NCI-H187 treated with DMSO at 0.1 percent for 48 hours (cell line): ENCODE data around the gene HNRNPF.
"Not testable (repeated sequence)": the region's sequence is repeated elsewhere in the genome, so short reads cannot be mapped to it uniquely, and the experiment has no call there.

Experiments
- DNase-seq: peaks from one replicate; lab custom pipeline; 2025; lab: John Stamatoyannopoulos, UW

HNRNPF gene, protein sequence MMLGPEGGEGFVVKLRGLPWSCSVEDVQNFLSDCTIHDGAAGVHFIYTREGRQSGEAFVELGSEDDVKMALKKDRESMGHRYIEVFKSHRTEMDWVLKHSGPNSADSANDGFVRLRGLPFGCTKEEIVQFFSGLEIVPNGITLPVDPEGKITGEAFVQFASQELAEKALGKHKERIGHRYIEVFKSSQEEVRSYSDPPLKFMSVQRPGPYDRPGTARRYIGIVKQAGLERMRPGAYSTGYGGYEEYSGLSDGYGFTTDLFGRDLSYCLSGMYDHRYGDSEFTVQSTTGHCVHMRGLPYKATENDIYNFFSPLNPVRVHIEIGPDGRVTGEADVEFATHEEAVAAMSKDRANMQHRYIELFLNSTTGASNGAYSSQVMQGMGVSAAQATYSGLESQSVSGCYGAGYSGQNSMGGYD

DNA sequence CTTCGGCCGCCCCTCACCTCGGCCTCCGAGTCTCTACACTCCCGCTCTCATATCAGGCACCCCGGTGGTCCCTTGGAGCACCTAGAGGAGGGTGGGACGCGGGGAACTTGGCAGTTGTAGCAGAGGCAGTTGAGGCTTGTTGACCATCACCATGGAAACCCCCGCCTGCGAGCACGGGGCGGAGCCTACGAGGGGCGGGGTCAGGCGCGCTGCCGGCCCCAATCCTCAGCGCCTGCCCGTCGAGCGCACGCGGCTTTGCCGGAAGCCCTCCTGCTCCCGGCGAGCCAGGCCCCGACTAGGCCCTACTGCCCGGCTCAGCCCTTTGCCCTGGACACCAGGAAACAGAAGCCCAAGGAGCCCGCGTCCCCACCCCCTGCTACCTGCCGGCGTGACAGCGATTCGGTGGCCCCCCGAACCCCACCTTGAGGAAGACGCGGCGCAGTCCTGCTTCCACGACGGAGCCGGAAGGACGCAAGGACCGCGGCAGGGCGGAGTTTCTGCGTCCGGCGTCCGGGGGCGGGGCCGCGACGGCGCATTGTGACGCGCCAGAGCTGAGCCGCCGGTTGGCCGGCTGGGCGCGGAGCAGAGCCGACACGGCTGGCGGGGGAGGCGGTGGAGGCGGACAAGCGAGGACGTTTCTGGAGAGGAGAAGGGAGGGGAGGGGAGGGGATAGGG is at the start of gene HNRNPF:
Gene HNRNPF (minus strand): TSS at position 477 of the 675 bp plus-strand sequence. CDS start 21,302 bp downstream, outside the sequence.
- peak; percentile 50 for DNase-seq

DNA sequence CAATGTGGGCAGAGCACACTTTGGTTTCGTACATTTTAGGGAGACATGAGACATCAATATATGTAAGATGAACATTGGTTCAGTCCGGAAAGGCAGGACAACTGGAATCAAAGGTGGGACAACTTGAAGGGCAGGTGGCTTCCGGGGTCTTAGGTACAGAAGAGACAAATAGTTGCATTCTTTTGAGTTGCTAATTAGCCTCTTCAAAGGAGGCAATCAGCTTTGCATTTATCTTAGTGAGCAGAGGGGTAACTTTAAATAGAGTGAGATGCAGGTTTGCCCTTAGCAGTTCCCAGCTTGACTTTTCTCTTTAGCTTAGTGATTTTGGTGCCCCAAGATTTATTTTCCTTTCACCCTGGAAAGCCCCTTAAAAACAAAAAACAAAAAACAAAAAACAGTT is 49.2 kb upstream of the HNRNPF start:
- no peak for DNase-seq

DNA sequence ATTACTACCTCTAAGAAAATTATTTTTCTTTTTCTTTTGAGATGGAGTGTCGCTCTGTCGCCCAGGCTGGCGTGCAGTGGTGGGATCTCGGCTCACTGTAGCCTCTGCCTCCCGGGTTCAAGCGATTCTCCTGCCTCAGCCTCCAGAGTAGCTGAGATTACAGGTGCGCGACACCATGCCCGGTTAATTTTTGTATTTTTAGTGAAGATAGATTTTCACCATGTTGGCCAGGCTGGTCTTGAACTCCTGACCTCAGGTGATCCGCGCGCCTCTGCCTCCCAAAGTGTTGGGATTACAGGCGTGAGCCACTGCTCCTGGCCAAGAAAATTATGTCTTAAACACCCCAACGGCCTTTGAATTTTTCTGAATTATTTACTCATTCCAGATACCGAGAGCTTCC is 47.6 kb upstream of the HNRNPF start:
- DNase-seq: not testable (repeated sequence)

DNA sequence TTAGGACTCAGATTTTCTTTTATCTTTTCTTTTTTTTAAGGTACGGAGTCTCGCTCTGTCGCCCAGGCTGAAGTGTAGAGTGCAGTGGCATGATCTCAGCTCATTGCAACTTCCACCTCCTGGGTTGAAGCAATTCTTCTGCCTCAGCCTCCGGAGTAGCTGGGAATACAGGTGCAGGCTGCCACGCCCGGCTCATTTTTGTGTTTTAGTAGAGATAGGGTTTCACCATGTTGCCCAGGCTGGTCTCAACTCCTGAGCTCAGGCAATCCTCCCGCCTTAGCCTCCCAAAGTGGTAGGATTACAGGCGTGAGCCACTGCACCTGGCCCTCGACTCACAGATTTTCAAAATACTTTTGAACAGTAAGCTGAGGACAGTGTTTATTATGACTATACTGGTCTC is 45.0 kb upstream of the HNRNPF start:
- DNase-seq: not testable (repeated sequence)

DNA sequence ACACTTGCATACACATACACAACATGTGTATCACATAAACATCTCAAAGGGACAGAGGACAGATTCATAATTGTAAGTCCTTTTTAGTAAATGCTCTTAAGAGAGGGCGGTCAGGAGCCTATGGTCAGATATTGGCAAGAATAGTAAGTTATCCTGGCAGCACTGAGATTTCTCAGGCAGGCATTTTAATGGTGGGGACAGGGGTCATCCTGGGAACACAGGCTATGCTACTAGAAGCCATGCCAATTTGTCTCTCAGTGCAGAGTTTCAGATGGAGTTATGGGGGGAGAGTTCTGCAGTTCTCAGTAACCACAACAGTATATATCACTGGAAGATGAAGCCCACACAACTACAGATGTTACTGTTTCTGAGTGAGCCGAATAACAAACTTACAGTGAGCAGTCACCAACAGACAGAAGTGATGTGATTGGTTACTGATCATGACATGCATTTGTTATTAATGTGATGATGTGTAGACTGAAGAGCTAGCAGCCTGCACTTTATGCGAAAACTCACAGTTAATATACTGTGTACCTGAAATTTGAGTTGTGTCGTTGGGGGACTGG is 44.4 kb upstream of the HNRNPF start:
- no peak for DNase-seq

DNA sequence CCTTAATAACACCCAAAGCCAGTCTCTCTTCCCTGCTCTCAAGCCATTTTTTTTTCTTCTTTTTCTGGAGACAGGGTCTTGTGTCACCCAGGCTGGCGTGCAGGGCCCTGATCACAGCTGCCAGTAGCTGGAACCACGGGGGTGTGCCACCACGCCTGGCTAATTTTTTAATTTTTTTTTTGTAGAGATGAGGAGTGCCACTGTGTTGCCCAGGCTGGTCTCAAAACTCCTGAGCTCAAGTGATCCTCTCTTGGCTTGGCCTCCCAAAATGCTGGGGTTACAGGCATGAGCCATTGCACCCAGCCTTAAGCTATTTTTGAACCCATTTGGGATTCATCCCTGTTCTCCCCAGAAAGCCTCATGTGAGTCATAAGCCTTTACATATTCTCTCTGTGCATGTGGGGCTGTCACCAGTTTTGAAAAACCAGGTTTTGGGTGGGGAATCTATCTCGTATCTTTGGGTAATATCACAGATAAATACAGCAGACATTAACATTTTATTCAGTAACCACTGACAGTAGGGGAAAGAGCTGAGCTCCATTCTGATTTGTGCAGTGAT is 43.4 kb upstream of the HNRNPF start:
- no peak for DNase-seq

DNA sequence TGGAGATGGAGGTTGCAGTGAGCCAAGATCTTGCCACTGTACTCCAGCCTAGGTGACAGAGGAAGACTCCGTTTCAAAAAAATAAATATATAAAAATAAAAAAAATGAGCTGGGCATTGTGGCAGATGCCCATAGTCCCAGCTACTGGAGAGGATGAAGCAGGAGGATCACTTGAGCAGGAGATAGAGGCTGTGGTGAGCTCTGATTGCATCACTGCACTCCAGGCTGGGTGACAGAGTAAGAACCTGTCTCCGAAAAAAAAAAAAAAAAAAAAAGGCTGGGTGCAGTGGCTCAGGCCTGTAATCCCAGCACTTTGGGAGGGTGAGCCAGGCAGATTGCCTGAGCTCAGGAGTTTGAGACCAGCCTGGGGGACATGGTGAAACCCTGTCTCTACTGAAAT is 39.8 kb upstream of the HNRNPF start:
- DNase-seq: no peak

DNA sequence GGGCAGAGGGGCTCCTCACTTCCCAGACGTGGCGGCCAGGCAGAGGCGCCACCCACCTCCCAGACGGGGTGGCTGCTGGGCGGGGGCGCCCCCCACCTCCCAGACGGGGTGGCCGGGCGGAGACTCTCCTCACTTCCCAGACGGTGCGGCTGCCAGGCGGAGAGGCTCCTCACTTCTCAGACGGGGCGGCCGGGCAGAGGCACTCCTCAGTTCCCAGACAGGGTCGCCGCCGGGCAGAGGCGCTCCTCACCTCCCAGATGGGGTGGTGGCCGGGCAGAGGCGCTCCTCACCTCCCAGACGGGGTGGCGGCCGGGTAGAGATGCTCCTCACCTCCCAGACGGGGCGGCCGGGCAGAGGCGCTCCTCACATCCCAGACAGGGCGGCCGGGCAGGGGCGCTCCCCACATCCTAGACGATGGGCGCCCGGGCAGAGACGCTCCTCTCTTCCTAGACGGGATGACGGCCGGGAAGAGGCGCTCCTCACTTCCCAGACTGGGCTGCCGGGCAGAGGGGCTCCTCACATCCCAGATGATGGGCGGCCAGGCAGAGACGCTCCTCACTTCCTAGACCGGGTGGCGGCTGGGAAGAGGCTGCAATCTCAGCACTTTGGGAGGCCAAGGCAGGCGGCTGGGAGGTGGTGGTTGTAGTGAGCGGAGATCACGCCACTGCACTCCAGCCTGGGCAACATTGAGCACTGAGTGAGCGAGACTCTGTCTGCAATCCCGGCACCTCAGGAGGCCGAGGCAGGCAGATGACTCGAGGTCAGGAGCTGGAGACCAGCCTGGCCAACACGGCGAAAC is 37.4 kb upstream of the HNRNPF start:
- not testable (repeated sequence) for DNase-seq

DNA sequence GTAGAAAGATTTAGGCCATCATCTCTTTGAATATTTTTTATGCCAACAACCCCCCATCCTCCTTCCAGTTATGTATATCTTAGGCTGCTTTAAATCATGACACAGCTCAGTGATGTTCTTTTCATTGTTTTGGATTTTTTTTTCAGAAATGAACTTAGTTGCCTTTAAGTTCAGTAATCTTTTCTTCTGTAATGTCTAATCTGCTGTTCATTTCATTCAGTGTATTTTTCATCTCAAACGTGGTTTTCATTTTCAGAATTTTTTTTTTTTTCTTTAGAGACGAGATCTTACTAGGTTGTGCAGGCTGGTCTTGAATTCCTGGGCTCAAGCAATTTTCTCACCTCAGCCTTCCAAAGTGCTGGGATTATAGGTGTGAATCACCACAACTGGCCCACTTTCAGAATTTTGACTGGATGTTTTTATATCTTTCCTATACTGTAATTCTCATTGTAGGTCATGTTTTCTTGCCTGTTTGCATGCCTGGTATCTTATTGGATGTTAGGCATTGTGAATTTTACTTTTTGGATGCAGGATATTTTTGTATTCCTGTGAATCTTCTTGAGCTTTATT is 36.0 kb upstream of the HNRNPF start:
- no peak for DNase-seq

DNA sequence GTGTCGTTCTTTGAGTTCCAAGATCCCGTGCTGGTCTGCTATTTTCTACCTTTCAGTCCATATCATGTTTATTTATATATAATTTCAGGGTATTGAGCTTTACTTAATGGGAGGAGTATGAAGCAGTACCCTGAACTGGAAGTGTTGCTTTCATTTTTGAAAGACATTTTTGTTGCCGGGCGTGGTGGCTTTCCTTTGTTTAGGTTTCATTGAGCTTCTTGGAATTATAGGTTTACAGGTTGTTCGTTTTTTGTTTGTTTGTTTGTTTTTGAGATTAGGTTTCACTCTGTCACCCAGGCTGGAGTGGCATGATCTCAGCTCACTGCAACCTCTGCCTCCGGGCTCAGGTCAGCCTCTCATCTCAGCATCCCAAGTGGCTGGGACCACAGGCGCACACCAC is 35.3 kb upstream of the HNRNPF start:
- no peak for DNase-seq

DNA sequence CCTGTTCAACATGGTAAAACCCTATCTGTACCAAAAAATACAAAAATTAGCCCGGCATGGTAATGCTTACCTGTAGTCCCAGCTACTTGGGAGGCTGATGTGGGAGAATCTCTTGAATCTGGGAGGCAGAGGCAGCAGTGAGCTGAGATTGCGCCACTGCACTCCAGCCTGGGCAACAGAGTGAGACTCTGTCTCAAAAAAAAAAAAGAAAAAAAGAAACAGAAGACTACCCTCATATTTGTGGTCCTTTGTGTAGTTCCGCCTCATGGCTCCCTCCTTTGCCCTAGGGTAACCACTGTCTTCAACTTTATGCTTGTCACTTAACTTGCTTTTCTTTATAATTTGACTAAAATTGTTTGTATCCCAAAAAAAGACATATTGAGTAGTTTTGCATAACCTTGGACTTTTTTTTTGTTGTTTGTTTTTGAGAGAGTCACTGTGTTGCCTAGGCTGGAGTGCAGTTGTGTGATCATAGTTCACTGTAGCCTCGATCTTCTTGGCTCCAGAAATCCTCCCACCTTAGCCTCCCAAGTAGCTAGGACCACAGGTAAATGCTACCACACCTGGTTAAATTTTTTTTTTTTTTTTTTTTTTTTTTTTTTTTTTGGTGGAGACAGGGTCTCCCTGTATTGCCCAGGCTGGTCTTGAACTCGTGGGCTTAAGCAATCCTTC is 31.6 kb upstream of the HNRNPF start:
- DNase-seq: no peak

DNA sequence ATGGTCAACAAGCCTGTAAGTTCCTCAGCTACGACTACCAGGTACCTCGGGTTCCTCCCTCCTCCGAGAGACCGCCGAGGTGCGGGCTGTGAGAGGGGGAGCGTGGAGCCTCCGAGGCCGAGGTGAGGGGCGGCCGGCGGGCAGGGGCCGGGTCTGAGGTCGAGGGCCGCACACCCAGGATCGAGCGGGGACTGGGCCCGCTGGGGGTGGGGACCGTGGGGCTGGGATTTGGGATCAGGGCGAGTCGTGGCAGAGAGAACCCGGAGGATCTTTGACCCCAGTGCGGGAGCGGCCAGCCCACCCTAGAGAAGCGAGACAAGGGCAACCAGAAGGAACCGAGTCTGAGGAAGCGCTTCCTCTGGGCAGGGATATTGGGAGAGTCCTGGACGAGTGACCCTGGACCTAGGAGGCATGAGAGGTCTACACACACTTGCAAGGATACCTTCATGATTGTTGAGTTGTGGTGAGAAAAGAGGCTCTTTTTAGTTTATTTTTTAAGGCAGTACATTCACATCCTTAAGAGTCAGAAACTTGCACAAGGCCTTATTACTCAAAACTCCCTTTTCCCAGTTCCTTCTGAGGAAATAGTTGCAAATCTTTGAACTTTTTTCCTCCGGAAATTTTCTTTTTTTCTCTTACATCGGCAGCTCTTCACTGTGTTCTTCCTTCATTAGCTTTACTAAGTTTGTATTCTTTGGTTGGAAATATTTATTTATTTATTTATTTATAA is 28.3 kb upstream of the HNRNPF start:
- no peak for DNase-seq

DNA sequence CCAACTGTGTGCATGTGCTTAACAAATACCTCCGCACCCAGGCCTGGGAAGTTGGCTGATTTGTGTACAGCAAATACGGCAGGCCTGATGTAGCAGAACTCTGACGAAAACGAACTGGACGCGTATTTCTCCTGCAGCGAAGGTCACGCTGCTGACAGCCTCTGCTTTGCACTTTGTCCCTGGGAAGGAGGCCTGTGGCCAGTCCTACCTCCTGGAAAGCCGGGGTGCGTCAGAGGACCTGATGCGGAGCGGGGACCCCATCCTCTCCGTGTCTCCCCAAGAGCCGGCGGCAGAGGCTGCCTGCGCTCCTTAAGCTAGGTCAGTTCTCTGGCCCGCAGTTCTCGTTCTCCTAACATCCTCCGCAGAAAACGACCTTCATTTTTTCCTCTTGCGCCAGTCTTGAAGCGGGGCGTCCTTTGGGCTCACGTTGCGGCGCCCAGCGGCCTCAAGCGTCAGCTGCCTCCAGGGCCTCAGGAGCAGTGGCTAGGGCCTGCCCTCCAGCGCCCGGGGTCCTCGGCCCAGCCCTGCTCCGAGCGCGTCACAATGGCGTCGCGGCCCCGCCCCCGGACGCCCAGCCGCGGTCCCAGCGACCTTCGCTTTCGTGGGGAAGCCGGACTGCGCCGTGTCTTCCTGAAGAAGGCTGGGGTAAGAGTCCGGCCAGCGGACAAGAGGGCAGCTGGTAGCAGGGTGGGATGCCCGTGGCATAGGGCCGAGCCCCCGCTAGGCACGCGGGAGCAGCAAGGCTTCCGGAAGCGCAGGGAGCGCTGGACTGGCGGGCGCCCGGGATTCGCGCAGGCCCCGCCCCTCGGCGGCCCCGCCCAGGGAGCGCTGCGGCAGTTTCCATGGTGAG is 27.5 kb upstream of the HNRNPF start, which contains the start of gene ZNF487:
Gene ZNF487 (plus strand): TSS at position 821 of the 850 bp plus-strand sequence. CDS start 38,703 bp downstream, outside the sequence.
- DNase-seq: no peak

DNA sequence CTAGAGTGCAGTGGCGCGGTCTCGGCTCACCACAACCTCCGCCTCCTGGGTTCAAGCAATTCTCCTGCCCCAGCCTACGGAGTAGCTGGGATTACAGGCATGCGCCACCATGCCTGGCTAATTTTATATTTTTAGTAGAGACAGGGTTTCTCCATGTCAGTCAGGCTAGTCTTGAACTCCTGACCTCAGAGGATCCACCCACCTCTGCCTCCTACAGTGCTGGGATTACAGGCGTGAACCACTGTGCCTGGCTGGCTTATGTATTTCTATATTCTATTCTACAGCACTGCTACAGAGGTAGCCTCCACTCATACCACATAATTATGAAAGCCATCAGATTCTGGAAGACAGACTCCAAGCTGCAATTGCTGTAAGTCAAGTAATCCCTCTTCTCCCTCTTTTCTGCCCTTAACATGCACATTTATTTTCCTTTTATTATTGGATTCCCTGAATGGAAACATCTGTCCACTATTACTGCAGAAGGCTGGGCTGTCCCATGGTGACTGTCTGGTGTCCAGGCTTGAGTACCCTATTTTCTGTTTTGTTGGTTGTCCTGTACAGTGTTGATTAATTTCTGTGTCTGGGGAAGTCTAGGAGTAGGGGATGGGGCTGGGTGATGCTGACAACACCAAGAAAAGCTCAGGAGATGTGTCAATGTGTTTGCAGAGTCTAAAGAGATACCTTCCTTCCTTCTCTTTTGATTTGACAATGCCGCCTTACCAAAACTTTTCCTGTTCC is 22.1 kb upstream of the HNRNPF start:
- no peak for DNase-seq

DNA sequence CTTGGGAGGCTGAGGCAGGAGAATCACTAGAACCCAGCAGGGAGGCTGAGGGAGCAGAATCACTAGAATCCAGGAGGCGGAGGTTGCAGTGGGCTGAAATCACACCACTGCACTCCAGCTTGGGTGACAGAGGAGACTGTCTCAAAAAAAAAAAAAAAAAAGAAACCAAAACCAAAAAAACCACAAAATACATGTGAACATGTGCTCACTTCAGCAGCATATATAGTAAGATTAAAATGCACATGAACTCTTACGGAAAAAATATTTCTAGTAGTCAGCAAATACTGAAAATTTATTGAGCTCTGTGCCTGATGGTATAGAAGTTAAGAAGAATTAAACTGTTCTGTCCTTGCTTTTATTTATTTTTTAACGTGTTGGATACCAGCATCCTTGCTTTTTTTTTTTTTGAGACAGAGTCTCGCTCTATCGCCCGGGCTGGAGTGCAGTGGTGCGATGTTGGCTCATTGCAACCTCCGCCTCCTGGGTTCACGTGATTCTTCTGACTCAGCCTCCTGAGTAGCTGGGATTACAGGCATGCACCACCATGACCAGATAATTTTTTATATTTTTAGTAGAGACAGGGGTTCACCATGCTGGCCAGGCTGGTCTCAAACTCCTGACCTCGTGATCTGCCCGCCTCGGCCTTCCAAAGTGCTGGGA is 18.3 kb upstream of the HNRNPF start:
- DNase-seq: no peak

DNA sequence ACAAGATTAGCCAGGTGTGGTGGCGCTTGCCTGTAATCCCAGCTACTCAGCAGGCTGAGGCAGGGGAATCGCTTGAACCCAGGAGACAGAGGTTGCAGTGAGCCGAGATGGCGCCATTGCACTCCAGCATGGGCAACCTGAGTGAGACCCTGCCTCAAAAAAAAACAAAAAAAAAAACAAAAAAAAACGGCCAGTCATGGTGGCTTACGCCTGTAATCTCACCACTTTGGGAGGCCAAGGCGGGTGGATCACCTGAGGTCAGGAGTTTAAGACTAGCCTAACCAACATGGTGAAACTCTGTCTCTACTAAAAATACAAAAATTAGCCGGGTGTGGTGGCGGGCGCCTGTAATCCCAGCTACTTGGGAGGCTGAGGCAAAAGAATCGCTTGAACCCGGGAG is 17.5 kb upstream of the HNRNPF start:
- DNase-seq: not testable (repeated sequence)

DNA sequence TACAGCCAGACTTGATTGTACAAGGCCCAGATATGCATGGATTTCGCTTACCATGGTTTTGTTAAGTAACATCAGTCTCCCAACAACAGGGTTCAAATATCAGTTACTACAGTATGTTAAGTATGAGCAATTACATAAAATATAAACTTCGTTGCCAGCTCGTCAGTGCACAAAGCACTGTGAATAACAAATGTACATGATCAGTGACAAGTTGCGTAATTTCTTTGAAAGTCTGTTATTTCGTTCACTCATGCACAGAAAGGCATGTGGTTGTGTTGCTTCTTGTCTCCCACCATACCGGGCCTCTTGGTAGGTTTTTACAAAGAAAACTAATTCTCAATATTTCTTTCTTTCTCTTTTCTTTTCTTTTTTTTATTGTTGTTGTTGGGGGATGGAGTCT is 15.4 kb upstream of the HNRNPF start:
- DNase-seq: no peak

DNA sequence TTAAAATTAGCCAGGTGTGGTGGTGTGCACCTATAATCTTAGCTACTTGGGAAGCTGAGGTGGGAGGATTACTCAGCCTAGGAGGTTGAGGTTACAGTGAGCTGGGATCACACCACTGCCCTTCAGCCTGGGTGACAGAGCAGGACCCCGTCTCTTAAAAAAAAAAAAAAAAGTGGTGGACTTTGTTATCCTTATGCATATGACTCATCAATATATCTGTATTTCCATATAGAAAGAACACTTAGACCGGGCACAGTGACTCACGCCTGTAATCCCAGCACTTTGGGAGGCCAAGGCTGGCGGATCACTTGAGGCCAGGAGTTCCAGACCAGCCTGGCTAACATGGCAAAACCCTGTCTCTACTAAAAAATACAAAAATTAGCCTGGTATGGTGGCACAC is 13.0 kb upstream of the HNRNPF start:
- not testable (repeated sequence) for DNase-seq
